OCI-LY3 (cell line): ENCODE data around the gene SERPINE1.
"Not testable (repeated sequence)": the region's sequence is repeated elsewhere in the genome, so short reads cannot be mapped to it uniquely, and the experiment has no call there.

Experiments used
- H2AFZ ChIP-seq: fragments of 200-600, 300-600 bp; shearing (Covaris generic); 2 replicates; pipeline ENCODE4 v1.6.0; 2014; ENCODE audit warnings: antibody characterized with exemption, low read depth, low read length
- H3K27ac ChIP-seq: fragments of 200-600, 300-600 bp; sonication (generic); 2 replicates; pipeline ENCODE4 v1.5.1; 2014; ENCODE audit warnings: mild to moderate bottlenecking, low read length, moderate library complexity, mixed read lengths
- H3K27me3 ChIP-seq: fragments of 200-600, 300-600 bp; sonication (generic); 2 replicates; pipeline ENCODE4 v1.6.1; 2014; ENCODE audit warnings: low read depth, low read length, mixed read lengths
- H3K36me3 ChIP-seq: fragments of 200-600, 300-600 bp; sonication (generic); replicated peaks from 2 replicates; pipeline ENCODE3; 2014; ENCODE audit warnings: low read depth, low read length, mixed read lengths
- H3K4me1 ChIP-seq: fragments of 300-600, 200-600 bp; sonication (generic); 2 replicates; pipeline ENCODE4 v1.6.1; 2014; ENCODE audit warnings: low read length, mixed read lengths
- H3K4me2 ChIP-seq: fragments of 200-600, 300-600 bp; sonication (generic); 2 replicates; pipeline ENCODE4 v1.6.1; 2014; ENCODE audit warnings: low read length, mixed read lengths
- H3K4me3 ChIP-seq: fragments of 300-600, 200-600 bp; sonication (generic); 2 replicates; pipeline ENCODE4 v1.5.1; 2014; ENCODE audit warnings: antibody characterized with exemption, mild to moderate bottlenecking, low read length, moderate library complexity
- H3K79me2 ChIP-seq: fragments of 300-600, 200-600 bp; shearing (Covaris generic); 2 replicates; pipeline ENCODE4 v1.6.1; 2014; ENCODE audit warnings: mild to moderate bottlenecking, low read length, mixed read lengths
- H3K9ac ChIP-seq: fragments of 300-600, 200-600 bp; shearing (Covaris generic); 2 replicates; pipeline ENCODE4 v1.6.0; 2014; ENCODE audit warnings: mild to moderate bottlenecking, low read length, moderate library complexity
- H3K9me3 ChIP-seq: fragments of 200-600, 300-600 bp; shearing (Covaris generic); 2 replicates; pipeline ENCODE4 v1.6.1; 2014; ENCODE audit warnings: low read length, mixed read lengths; ENCODE audit not compliant: insufficient read depth
- H4K20me1 ChIP-seq: fragments of 200-600, 300-600 bp; sonication (generic); 2 replicates; pipeline ENCODE4 v1.6.1; 2016; ENCODE audit warnings: low read length, mixed read lengths; ENCODE audit not compliant: insufficient read depth
- CTCF ChIP-seq: fragments of 200-600, 300-600 bp; sonication (generic); IDR thresholded peaks from 2 replicates; pipeline ENCODE4 v1.5.1; 2014; ENCODE audit warnings: antibody characterized with exemption, low read length, low read depth
- EZH2phosphoT487 ChIP-seq: fragments of 200-600 bp; shearing (Covaris generic); IDR thresholded peaks from 2 replicates; pipeline ENCODE4 v1.6.1; 2018; ENCODE audit warnings: antibody characterized with exemption, mixed run types, low read depth

SERPINE1 gene

GRCh38 chr7:101112233-101112632 is 14.7 kb upstream of the SERPINE1 start:
- Histone ChIP-seq H3K4me3 (no peak overlapping the region), H4K20me1 (no peaks in the 10 kb centered on the region), H2AFZ (no peak overlapping the region), H3K36me3 (no peaks in the 10 kb centered on the region), H3K9me3 (no peaks in the 10 kb centered on the region), H3K4me2 (no peak overlapping the region), H3K27ac (no peak overlapping the region), H3K4me1 (no peaks in the 10 kb centered on the region), H3K9ac (no peak overlapping the region), H3K27me3 (0 out of 2 replicates have a peak, but pooled peaks cover 5% of the 10 kb centered on the region), H3K79me2 (no peaks in the 10 kb centered on the region)
- TF ChIP-seq CTCF = no peak
- TF ChIP-seq EZH2phosphoT487 = no peak

- not testable (repeated sequence) for H3K9ac ChIP-seq, H3K27ac ChIP-seq, H3K79me2 ChIP-seq, H2AFZ ChIP-seq, H3K9me3 ChIP-seq, H3K36me3 ChIP-seq, H4K20me1 ChIP-seq, H3K4me1 ChIP-seq, H3K27me3 ChIP-seq, H3K4me3 ChIP-seq, H3K4me2 ChIP-seq
Measured at GRCh38 chr7:101113140-101113539, 13.8 kb upstream of the SERPINE1 start.

GRCh38 chr7:101113836-101114235 is 13.1 kb upstream of the SERPINE1 start:
- Histone ChIP-seq H3K9ac (no peak overlapping the region), H2AFZ (no peak overlapping the region), H3K4me1 (no peaks in the 10 kb centered on the region), H3K79me2 (no peaks in the 10 kb centered on the region), H3K4me3 (no peak overlapping the region), H3K36me3 (no peaks in the 10 kb centered on the region), H4K20me1 (no peaks in the 10 kb centered on the region), H3K27me3 (0 out of 2 replicates have a peak, but pooled peaks cover 3% of the 10 kb centered on the region), H3K9me3 (no peaks in the 10 kb centered on the region), H3K4me2 (no peak overlapping the region), H3K27ac (no peak overlapping the region)
- TF ChIP-seq EZH2phosphoT487 (no peak), CTCF (no peak)

- Histone ChIP-seq H3K27ac (no peak overlapping the region), H3K4me3 (no peak overlapping the region), H3K79me2 (no peaks in the 10 kb centered on the region), H3K9me3 (no peaks in the 10 kb centered on the region), H4K20me1 (no peaks in the 10 kb centered on the region), H3K9ac (no peak overlapping the region), H2AFZ (no peak overlapping the region), H3K27me3 (no peaks in the 10 kb centered on the region), H3K4me1 (no peaks in the 10 kb centered on the region), H3K4me2 (no peak overlapping the region), H3K36me3 (no peaks in the 10 kb centered on the region)
- no peak for TF ChIP-seq CTCF
- TF ChIP-seq EZH2phosphoT487 = no peak
Measured at GRCh38 chr7:101114492-101114891, 12.4 kb upstream of the SERPINE1 start.

GRCh38 chr7:101115215-101115614 is 11.7 kb upstream of the SERPINE1 start:
- Histone ChIP-seq H3K27ac (no peak overlapping the region), H2AFZ (no peak overlapping the region), H3K36me3 (no peaks in the 10 kb centered on the region), H4K20me1 (no peaks in the 10 kb centered on the region), H3K4me2 (no peak overlapping the region), H3K9me3 (no peaks in the 10 kb centered on the region), H3K4me3 (no peak overlapping the region), H3K4me1 (no peaks in the 10 kb centered on the region), H3K27me3 (no peaks in the 10 kb centered on the region), H3K79me2 (no peaks in the 10 kb centered on the region), H3K9ac (no peak overlapping the region)
- TF ChIP-seq CTCF (no peak), EZH2phosphoT487 (no peak)
